GDM1 (cell line): ENCODE results near the gene NRAS.

Experiments used
- DNase-seq: peaks from one replicate; lab custom pipeline; 2025; lab: John Stamatoyannopoulos, UW

NRAS gene

GRCh38 chr1:114676115-114676514 lies 40.5 kb downstream of the NRAS start:
- DNase-seq: no peak

- DNase-seq: no peak
Observed at GRCh38 chr1:114671939-114672275, 44.7 kb downstream of the NRAS start.

- no peak for DNase-seq
Observed at GRCh38 chr1:114671011-114671938, 45.3 kb downstream of the NRAS start.

- peak; percentile 63 for DNase-seq
Observed at GRCh38 chr1:114670083-114671010, 46.2 kb downstream of the NRAS start.

GRCh38 chr1:114669562-114670082 lies 46.9 kb downstream of the NRAS start, which contains the start of gene DENND2C:
Gene DENND2C (minus strand): TSS chr1:114670049. CDS start chr1:114625984, 44,065 bp downstream.
- DNase-seq: peak; percentile 32

- no peak for DNase-seq
Observed at GRCh38 chr1:114668784-114669561, 47.6 kb downstream of the NRAS start.

GRCh38 chr1:114668373-114668772 lies 48.2 kb downstream of the NRAS start:
- no peak for DNase-seq

- DNase-seq: no peak
Observed at GRCh38 chr1:114666954-114667353, 49.6 kb downstream of the NRAS start.

GRCh38 chr1:114660238-114660637 lies 56.3 kb downstream of the NRAS start:
- no peak for DNase-seq
